Endometrial microvascular endothelial cells (primary cell): ENCODE data around the gene BMI1. TPM values are rescaled to one million over a fixed set of nuclear protein-coding genes. Genes with fewer than 3 reads are reported as not detected.

Experiments
- in situ Hi-C: cut with HindIII; loops from 2 replicates; pipeline ENCODE4 v1.10.0; 2017; ENCODE audit warnings: low sequenced_read_pairs, low pct_unique_long_range_greater_than_20kb; ENCODE audit errors: inconsistent ontology term
- total RNA-seq: library from RNA; depleted of rRNA; stranded (reverse); fragments of >200 nt; gene quantifications from one replicate; pipeline ENCODE4 v1.2.3, GENCODE V29; 2015; ENCODE audit errors: inconsistent ontology term

The BMI1 gene
- total RNA-seq, 1 donor from 2014 or later: 24.3 TPM

DNA sequence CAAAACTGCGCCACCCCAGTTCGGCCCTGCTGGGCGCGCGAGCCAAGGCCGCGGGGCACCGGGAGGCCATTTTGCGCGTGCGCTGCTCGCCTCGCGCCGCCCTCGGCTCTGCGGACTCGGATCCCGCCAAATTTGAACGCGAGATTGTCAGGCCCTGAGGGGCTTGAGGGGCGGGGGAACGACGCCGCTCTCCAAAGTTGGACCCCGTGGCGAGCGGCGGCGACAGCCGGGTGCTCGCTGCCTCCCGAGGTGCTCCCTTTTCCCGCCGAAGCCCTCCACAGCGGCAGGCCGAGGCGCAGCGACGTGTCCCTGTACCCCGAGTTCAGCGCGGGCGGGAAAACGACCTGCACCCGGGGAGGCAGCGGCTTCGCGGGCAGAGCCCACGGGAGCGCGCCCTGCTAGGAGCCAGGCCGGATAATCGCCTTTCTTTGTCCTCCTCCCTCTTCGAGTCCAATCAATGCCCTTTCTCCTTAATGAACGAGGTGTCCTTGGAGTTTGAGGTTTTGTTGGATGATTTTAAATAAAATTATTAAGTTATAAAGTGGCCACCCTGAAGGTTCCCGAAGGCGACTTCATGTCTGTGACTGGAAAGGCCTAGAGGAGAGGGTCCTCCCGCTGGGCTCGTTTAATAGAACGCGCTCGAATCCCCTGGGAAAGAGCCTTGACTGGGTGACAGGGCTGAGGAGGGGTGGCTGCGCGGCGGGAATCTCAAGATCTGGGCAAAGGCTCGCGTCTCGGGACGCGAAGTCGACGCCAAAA, 13.7 kb downstream of the BMI1 start:
- in situ Hi-C loops: no loop called here

DNA sequence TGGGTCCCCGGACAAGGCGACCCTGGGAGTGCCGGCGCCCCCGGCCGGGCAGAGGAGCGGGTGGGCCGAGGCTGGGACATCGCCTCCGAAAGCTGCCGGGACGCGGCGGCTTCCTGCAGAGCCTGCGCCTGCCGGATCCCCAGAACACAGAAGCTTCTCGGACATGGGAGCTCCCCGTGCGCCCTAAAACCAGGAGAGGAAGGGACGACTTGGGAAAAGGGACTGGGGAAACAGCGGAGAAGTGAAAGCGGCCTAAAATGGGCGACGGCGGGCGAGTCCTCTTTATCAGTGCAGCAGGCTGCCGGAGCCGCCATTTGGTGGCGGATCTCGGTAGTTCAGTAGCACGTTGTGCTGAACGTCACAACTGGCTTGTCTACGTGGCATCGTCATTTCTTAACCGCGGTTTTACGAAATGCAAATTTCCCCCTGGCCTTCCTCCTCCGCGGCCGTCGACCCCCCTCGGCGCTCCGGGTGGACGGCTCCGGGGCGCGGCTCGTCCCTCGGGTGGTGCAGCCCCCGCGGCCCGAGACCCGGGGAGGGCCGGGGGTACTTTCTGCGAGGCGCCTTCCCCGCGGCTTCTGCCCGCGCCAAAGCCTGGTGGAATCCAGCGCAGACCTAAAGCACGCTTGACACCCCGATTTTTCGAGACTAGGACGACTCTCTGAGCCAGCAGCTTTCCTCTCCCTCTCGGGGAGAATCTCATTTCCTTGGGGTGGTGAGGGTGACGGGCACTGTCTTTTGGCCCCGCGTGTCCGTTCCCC, 14.5 kb downstream of the BMI1 start:
- in situ Hi-C loops: no loop called here

DNA sequence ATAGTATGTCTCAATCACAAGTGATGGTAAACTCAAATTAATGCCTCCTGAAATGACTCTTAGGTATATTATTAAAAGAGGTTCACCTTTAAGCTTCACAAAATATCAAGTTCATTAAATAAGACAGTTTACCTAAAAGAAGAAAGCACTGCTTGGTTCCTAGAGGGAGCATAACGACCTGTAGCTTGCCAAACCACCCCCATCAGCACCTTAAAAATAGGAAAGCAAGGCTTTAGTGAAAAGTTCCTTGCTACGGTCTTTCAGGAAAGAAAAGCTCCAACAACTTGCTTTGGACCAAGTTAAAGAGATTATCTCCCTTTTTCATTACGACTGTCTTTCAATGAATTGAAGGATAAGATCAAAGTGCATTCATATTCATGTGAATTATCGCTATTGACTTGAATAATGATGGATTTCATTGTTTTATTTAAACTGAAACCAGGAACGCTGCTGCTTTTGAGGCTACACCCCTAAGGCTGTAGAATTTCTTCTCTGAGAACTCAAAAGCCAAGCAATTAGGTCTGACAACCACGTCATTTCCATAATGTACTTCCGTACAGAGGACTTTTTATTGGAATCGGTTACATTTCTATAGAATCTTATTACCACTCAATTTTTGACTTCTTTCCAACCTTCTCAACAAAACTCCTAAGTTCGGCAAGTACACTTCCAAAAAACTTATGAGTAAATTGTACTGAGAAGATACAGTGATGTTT, 17.4 kb downstream of the BMI1 start:
- in situ Hi-C loops: no loop called here

DNA sequence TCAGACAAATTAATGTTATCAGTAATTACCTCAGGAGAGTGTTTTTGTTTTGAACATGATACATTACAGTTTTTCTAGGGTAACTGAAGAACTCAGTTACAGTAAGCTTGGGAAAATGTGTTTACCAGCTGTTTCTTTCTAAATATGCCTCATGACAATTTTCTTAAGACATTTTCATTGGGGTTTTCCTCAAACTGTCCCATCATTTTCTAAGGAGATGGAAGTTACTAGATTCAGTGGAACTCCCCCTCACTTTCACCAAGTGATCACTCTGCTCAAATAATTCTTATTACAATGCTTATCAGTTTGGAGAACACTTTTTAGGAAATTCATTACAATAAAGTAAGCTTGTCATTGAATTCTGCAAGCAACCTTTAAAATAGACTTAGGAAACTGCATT, 18.0 kb downstream of the BMI1 start:
- in situ Hi-C loops: no loop called here

DNA sequence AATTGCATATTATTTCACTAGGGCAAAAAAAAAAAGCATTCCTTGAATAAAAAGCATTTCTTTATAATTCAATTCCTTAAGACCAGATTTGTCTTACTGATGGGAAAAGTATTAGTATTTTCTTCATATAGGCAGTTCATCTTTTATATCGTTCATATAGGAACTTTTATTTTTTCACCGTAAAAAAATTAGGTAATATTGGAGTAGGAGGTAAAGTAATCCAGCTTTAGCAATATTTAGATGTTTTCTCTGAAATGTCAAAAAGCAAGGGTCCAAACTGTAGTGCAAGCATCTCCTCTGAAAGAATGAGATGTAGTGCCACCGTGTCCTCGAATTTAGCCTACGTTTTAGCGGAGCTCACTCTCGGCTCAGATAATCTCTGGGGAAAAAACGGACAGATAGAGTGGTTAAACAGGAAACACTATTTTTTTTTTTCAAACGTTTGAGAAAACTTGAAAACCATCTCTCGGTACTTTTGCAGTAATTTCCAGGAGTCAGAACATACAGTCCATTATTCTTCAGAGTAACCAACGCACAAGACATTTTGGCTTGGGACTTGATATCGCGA, 18.9 kb downstream of the BMI1 start:
- in situ Hi-C loops: no loop called here

DNA sequence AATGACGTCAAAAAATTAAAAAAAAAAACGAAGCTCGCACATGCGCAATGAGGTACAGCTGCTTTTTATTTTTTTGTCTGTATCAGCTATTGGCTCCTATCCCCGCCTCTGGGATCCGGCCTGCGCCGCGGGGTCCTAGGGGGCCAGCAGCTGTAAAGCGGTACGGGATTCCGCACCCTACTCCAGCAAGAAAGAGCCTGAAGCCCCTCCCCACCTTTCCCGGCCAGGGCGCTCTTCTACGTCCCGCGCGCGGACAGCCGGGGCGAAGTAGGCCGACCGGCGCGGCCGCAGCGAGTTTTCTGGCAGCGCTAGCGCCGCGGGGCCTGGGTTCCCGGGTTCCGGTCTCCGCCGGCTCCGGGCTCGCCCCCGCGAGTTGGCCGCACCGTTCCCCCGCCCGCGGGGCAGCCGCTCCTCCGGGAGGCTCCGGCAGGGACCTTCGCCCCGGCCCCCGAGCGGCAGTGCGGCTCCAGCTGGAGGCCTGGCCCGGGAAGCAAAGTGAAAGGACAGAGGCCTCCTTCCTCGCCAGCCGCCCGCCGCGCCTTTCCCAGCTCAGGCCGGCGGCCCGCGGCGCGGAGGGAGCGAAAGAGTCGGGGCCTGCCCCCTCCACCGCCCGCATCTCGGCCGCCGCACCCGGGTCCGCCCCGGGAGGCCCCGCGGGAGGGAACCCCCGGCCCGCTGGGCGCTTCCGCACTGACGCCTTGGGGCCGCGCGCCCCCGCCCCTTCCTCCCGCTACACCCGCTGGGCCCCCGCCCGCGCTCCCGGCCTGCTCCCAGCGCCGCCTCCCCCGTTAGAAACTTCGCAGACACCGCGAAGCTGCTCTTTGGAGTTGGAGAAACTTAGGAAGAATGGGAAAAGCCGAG, 19.7 kb downstream of the BMI1 start:
- in situ Hi-C loops: no loop called here

DNA sequence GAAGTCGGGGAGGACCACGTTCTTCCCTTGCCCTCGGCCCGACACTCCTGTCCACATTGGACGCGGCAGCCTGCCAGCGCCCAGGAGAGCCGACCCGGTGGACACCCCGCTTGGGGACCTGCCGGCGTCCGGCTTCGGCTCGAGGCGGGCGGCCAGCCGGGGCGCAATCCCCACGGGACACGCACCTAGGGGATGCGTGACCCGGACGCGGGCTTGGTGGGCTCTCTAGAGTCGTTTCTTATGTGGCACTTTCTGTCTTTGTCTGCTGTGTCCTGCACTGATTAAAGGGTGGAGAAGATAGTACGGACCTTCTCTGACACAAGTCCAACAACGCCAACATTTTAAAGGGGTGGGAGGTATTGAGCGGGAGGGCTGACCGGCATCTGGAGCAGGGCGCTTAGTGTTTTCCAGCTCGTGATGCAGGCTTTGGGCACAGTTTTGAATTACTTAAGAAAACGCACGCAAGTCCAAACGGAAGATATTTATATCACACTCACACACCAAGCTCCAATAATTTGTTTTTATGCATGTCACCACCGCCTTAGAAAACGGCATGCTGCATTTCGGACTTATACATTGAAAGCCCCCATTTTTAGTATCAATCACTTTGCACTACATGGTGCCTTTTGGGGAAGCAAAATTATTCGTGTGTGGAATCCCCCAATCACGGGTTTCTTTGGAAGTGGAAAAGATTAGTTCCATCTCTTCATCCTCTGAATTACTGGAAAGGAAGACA, 20.5 kb downstream of the BMI1 start:
- in situ Hi-C loops: no loop called here

DNA sequence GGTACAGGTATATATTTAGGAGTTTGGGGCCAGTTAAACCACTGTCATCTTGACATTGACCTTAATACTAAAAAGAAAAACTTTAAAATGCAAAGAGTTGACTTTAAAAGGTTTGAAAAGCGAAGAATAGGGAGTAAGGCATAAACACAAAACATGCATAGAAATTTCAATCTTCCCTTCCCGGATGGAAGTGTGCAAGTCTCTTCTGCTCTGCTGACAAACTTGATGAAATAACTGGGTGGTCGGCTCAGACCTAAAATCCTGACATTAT, 21.0 kb downstream of the BMI1 start:
- in situ Hi-C loops: no loop called here

DNA sequence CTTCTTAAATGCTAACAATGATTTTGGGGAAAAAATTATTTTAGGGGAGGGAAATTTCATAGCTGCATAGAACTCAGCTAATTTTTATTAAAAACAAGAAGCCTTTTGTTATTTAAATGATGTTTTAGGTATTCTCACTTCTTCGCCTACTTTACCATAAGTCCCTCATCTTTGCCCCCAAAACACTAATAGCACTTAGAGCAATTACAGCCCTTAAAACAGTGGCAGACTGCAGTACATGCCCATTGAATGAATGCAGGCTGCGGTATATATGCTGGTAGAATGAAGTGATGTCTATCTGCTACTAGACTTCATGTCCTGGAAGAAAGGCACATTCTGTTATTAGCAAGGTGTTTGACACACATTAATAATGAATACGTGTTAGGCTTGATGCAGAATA, 21.5 kb downstream of the BMI1 start:
- in situ Hi-C loops: no loop called here

DNA sequence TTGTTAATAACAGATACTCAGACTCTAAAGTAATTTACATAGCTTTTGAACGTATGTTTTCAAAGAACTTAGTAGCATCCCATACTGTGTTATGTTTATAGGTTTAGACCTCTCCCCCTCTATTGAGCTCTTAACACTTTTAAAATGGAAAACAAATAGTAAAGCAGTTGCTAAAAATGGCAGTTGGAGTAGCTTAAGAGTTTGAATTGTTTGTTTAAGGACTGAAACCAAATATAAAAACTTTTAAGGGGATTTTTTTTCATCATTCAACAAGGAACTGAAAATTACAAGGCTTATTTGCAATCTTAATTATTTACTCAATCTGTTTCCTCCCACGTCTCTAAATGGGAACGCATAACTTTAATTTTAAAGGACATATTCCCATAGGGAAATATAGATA, 22.8 kb downstream of the BMI1 start:
- in situ Hi-C loops: no loop called here

DNA sequence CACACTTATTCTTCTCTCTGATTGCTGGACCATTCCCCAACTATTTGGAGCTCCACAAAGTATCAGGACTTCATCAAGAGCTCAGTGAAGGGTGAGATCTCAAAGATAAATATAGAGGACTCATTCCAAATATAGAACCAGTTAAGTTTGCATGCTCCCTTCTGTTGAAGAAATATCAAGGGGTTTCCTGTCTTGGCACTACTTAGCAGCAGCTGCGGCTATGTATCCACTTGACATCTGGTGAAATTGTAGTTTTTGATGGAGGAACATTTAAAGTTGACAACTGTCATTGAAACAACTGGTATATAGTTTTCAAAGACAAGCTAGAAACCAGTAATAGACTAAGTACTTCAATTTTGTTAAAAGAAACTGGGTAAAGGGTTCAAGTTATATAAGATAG, 23.4 kb downstream of the BMI1 start:
- in situ Hi-C loops: no loop called here

DNA sequence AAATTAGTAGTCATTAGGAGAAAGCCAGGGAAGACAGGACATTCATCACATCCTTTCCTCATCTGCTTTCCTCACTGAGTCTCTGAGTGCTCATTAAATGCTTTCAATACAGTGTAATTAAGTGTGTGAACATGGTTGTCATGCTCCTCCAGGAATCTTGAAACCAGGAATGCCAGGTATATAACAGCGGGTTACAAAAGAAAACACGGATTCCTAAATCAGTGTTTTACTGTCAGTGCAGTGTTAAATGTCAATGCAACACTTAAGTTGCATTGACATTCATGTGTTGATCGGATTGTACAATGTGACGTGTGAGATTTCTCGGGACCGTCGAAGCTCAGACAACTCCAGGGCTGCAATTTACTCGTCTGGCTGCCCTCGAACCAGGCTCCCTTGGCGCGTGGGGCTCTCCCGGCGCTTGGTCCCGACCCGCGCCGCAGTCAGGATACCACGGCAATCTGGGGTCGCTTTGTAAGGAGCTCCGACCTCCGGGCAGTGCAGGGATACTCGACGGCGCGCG, 23.9 kb downstream of the BMI1 start:
- in situ Hi-C loops: no loop called here

DNA sequence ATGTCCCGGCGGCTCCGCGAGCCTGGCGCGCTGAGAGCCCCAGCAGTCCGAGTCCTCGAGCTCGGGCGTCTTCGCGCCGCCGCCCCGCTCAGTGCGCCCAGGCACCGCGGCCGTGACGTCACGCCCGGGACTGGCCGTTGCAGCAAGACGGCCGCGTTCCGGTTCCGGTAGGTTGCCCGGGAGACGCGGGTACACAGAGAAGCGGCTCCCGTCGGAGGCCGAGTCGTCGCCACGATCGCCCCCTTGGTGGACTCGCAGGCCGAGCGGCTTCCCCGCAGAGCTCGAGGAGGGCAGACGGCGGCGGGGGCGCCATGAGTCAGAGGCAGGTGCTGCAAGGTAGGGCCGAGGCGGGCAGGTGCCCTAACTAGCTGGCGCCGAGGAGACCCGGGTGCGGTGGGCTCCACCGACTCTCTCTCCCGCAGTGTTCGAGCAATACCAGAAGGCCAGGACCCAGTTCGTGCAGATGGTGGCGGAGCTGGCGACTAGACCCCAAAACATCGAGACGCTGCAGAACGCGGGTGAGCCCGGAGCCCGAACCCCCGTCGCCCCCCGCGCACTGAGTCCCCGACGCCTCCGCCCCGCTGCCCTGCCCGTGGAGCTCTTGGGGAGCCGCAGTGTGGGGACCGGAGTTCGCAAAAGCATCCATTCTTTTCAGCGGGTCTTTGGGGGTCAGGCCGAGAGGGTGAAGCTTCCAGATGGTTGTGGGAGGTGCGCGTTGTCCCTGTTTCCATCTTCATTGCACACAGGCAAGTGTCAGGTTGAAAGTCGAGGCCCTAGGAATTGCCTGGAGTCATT, 24.6 kb downstream of the BMI1 start, which contains the start of gene SPAG6:
Gene SPAG6 (plus strand): TSS at position 196 of the 795 bp plus-strand sequence. CDS start 116 bp downstream, at position 312.
- in situ Hi-C loops: no loop called here

DNA sequence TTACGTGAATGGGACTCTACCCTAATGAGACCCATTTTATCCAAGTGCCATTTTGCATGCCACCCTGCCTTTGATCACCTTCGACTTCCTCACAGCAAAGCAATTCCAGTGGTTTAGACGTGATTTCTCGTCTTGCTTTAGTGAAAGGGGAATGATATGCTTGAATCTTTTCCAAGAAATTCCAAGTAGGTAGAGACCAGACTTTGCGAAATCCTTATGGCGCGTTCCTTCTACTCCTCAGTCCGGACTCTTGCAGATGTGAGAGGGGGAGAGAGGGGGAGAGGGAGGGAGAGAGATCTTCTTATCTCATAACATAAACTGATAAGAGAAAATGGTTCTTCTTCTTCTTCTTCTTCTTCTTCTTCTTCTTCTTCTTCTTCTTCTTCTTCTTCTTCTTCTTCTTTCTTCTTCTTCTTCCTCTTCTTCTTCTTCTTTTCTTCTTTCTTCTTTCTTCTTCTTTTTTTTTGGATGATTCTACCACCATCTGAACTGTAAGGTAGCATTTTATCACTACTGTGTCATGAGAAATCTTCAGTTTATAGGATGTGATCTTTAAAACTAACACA, 25.3 kb downstream of the BMI1 start:
- in situ Hi-C loops: no loop called here

DNA sequence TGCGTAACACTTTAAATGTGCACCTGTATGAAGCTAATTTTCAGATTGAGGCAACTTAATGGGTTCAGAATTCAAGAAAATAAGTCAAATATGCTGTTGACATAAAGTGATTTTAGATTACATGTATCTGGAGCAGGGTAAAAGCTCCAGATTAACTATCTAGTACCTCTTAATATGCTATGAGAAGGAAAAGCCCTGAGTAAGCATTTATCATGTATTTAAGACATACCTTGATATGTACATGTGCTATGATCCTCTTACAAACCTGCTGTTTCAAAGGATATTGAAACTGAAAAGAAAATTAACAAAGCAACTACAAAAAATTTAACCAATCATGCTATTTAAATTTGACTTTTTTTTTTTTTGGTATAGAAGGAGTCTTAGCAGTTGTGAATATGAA, 28.9 kb downstream of the BMI1 start:
- in situ Hi-C loops: no loop called here

DNA sequence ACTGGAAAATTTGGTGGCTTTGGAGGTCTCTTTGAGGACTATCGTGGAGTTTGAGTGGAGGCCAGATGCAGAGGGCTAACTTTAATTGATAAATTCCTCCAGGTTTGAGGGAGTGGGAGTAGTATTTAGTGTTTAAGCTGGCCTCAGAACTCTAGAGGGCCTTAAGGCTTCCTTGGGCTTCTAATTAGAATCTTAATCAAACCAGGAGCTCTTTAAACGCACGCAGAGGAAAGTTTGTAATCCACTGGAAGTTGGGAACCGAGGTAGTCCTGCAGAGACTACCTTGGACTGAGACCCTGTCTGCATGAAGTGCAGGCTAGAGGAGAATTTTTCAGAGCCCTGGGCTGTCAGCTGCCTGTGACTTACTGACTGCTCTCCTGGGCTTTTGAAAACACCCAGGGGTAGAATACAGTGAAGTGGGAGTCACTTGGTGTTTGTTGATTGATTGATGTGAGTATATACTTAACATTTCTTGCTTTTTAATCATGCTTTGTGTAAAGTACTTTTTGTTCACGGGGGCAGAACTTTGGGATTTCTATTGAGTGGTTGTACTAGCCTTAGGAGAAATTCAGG, 30.3 kb downstream of the BMI1 start:
- in situ Hi-C loops: no loop called here
